Measurements from ENCODE around the gene OR51I2.

- TF ChIP-seq CTCF (IDR thresholded peaks at IDR 0.05) (no peak), MYC (IDR thresholded peaks at IDR 0.05; ENCODE audit: borderline replicate concordance, low read length) (no peak), POLR2AphosphoS2 (conservative IDR thresholded peaks at IDR 0.05; ENCODE audit: low read length) (no peak), BHLHE40 (IDR thresholded peaks at IDR 0.05; ENCODE audit: low read depth, low read length) (no peak), MAX (IDR thresholded peaks at IDR 0.05) (no peak), FOSL2 (IDR thresholded peaks at IDR 0.05) (no peak), FOSL2 (CRISPR knock-in tag; IDR thresholded peaks at IDR 0.05) (no peak), RARB (CRISPR knock-in tag; IDR thresholded peaks at IDR 0.05) (no peak), CEBPB (IDR thresholded peaks at IDR 0.05) (no peak), ELK1 (IDR thresholded peaks at IDR 0.05; ENCODE audit: low read depth, low read length) (no peak), ESRRA (IDR thresholded peaks at IDR 0.05; ENCODE audit: borderline replicate concordance, low read length) (no peak), EP300 (IDR thresholded peaks at IDR 0.05) (no peak)
These were observed 56.4 kb downstream of the OR51I2 start for GRCh38 chr11:5505363-5506048.

Data from A549 (cell line).